Keratinocyte (primary cell): ENCODE results near the gene ARHGAP12.

Experiments used
- EZH2 ChIP-seq: IDR thresholded peaks from one replicate; pipeline ENCODE4 v1.6.1; 2012; ENCODE audit warnings: inconsistent platforms, mild to moderate bottlenecking, low read length, moderate library complexity
- TF ChIP-seq, protein P1 (sequence below), 3 experiments: IDR thresholded peaks in 1 of 3; conservative IDR thresholded peaks in 1 of 3; optimal IDR thresholded peaks in 1 of 3; 2 replicates in 2 of 3; 3 replicates in 1 of 3; pipeline versions ENCODE3 to v1.5.1; 2011; ENCODE audit warnings: low read length in 3 of 3, mild to moderate bottlenecking in 3 of 3, moderate library complexity in 2 of 3, control low read depth in 1 of 3, inconsistent platforms in 1 of 3; ENCODE audit not compliant: insufficient read depth in 2 of 3; ENCODE audit errors: extremely low read depth in 1 of 3

DNA sequence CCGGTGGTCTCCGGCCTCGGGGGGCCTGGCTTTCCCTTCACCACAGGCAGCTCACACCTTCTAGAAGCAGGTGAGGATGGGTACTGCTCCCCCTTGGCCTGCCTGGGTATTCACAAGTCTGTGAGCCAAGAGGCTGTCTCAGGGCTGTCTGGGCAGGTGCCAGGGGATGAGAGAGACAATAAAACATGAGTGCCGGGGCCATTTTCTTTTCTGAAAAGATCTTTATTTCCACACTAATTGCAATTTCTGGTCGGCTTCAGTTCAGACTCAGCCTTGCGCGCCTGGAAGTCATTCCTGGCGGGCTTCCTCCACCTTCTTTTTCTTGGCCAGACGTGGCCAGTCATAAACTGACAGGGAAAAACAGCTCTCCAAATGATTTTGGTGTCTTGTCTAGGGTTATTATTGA lies 171.2 kb downstream of the ARHGAP12 start:
- TF ChIP-seq, protein P1, sequence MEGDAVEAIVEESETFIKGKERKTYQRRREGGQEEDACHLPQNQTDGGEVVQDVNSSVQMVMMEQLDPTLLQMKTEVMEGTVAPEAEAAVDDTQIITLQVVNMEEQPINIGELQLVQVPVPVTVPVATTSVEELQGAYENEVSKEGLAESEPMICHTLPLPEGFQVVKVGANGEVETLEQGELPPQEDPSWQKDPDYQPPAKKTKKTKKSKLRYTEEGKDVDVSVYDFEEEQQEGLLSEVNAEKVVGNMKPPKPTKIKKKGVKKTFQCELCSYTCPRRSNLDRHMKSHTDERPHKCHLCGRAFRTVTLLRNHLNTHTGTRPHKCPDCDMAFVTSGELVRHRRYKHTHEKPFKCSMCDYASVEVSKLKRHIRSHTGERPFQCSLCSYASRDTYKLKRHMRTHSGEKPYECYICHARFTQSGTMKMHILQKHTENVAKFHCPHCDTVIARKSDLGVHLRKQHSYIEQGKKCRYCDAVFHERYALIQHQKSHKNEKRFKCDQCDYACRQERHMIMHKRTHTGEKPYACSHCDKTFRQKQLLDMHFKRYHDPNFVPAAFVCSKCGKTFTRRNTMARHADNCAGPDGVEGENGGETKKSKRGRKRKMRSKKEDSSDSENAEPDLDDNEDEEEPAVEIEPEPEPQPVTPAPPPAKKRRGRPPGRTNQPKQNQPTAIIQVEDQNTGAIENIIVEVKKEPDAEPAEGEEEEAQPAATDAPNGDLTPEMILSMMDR (optimal IDR thresholded peaks at IDR 0.05 in 1 of 3, IDR thresholded peaks at IDR 0.05 in 1 of 3, conservative IDR thresholded peaks at IDR 0.05 in 1 of 3; ENCODE audit: extremely low read depth in 1 of 3, insufficient read depth in 2 of 3, low read length in 3 of 3) = no peak
- TF ChIP-seq EZH2 = no peak
